ENCODE results near the gene NOP14.

The NOP14 gene

DNA sequence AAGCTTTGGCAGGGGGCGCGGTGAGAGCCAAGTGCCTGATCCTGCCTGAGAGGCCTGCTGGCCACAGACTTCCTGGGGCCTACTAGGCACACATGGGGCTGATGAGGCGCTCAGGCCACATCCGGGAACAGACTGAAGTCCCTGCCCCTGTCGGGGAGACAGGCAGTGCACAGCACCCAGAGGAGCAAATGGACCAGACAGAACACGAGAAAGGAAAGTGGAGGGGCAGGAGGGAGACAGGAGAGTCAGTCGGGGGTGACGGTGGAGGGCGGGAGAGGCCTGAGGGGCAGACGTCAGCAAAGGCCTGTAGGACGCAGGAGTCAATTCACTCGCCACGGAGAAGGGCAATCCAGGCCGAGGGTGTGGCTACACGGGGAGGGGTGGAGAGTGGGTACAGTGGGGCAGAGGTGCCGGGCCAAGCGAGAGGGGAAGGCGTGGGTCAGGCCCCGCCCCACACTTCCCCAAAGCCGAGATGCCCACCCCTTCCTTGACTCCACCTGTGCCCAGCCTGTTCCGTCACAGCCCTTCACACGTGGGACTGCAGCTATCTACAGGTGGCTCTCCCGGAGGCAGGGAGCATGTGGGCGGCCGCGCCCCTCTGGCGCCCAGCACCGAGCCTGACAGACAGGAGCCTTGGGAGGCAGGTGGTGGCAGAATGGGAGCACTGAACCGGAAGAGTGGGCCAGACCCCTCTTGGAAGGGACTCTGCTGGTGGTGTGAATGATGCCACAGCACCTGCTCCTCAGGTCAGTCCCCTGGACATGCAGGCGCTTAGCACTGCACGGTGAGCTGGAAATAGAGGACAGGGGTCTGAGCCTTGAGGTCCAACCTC lies 20.5 kb downstream of the NOP14 start:
- H2AK5ac ChIP-seq (ENCODE audit: low read length): no peak overlapping the region
- H3K18ac ChIP-seq (ENCODE audit: low read length): no peak overlapping the region
- H2AFZ ChIP-seq (ENCODE audit: insufficient read depth, low read length, poor library complexity): no peak overlapping the region
- no peak overlapping the region for H2BK5ac ChIP-seq (ENCODE audit: low read depth, low read length, poor library complexity)
- H3K9me3 ChIP-seq (ENCODE audit: insufficient read depth, low read depth, low read length): peaks cover 2% of the 10 kb centered on the region
- no peak overlapping the region for H3K4me2 ChIP-seq (ENCODE audit: low read length)
- no peaks in the 10 kb centered on the region for H3K4me1 ChIP-seq (ENCODE audit: control insufficient read depth in 1 of 2, insufficient read depth in 2 of 2, low read length in 2 of 2)
- DNase-seq: no peak
- H3K79me1 ChIP-seq (ENCODE audit: low read length): no peaks in the 10 kb centered on the region
- H3K4ac ChIP-seq (ENCODE audit: low read depth, low read length): no peak overlapping the region
- no peak overlapping the region for H3K23ac ChIP-seq (ENCODE audit: low read length)
- H4K8ac ChIP-seq (ENCODE audit: low read depth, low read length): no peak overlapping the region
- no peaks in the 10 kb centered on the region for H3K27me3 ChIP-seq (ENCODE audit: insufficient read depth, low read length)
- no peak overlapping the region for H4K12ac ChIP-seq (ENCODE audit: low read depth, low read length)
- H4K91ac ChIP-seq (ENCODE audit: low read depth, low read length): no peak overlapping the region
- H3K27ac ChIP-seq (ENCODE audit: low read depth, low read length): no peak overlapping the region
- peak overlapping the region; percentile 21 for H3K4me3 ChIP-seq (ENCODE audit: low read depth, low read length)
- no peak overlapping the region for H2BK120ac ChIP-seq (ENCODE audit: insufficient read depth, low read length, poor library complexity)
- no CpG with 5 or more reads among the region's 31 CpGs for WGBS (ENCODE audit: extremely low coverage, insufficient coverage, insufficient read length)
- no peaks in the 10 kb centered on the region for H3K79me2 ChIP-seq (ENCODE audit: control insufficient read depth, insufficient read depth, low read length, poor library complexity)
- H3K14ac ChIP-seq (ENCODE audit: low read length): no peak overlapping the region
- H3K36me3 ChIP-seq (ENCODE audit: control insufficient read depth in 1 of 2, insufficient read depth in 2 of 2, low read length in 2 of 2): peaks cover 81 to 88% of the 10 kb centered on the region in 2 experiments
- no peak overlapping the region for H2BK12ac ChIP-seq (ENCODE audit: low read length)
- H3K9ac ChIP-seq (ENCODE audit: low read length): no peak overlapping the region

DNA sequence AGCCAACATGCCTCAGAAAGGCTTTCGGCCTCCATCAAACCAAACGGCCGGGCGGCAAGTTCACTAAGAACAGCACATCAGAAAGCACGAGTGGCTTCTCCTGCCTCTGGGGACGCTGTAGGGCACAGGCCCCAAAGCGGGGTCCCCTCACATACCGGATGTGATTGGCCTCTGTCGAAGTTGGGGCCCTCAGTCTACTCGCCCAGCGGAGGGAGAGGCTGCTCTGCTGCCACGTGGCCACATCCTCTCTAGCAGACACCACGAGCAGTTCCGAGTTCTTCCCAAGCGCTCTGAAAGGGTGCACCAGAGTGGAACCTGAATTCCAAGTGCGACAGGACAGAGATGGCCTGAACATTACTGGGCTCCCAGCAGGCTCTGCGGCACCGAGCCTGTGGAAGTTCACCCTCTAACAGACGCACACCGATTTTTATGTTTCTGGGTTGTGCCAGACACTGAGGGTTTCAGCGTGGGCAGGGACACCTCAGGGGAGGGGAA lies 21.1 kb downstream of the NOP14 start:
- Histone ChIP-seq H2BK12ac (ENCODE audit: low read length) (no peak overlapping the region), H3K79me2 (ENCODE audit: control insufficient read depth, insufficient read depth, low read length, poor library complexity) (no peaks in the 10 kb centered on the region), H3K23ac (ENCODE audit: low read length) (no peak overlapping the region), H3K27me3 (ENCODE audit: insufficient read depth, low read length) (no peaks in the 10 kb centered on the region), H3K9ac (ENCODE audit: low read length) (no peak overlapping the region), H2BK120ac (ENCODE audit: insufficient read depth, low read length, poor library complexity) (no peak overlapping the region), H3K79me1 (ENCODE audit: low read length) (no peaks in the 10 kb centered on the region), H4K12ac (ENCODE audit: low read depth, low read length) (no peak overlapping the region), H3K36me3 (ENCODE audit: control insufficient read depth in 1 of 2, insufficient read depth in 2 of 2, low read length in 2 of 2) (peaks cover 80 to 85% of the 10 kb centered on the region in 2 experiments), H3K4me1 (ENCODE audit: control insufficient read depth in 1 of 2, insufficient read depth in 2 of 2, low read length in 2 of 2) (no peaks in the 10 kb centered on the region), H3K4me3 (ENCODE audit: low read depth, low read length) (no peak overlapping the region), H2BK5ac (ENCODE audit: low read depth, low read length, poor library complexity) (no peak overlapping the region), H3K18ac (ENCODE audit: low read length) (no peak overlapping the region), H2AK5ac (ENCODE audit: low read length) (no peak overlapping the region), H2AFZ (ENCODE audit: insufficient read depth, low read length, poor library complexity) (no peak overlapping the region), H4K8ac (ENCODE audit: low read depth, low read length) (no peak overlapping the region), H3K4me2 (ENCODE audit: low read length) (no peak overlapping the region), H4K91ac (ENCODE audit: low read depth, low read length) (no peak overlapping the region), H3K14ac (ENCODE audit: low read length) (no peak overlapping the region), H3K9me3 (ENCODE audit: insufficient read depth, low read depth, low read length) (peaks cover 2% of the 10 kb centered on the region), H3K27ac (ENCODE audit: low read depth, low read length) (no peak overlapping the region), H3K4ac (ENCODE audit: low read depth, low read length) (no peak overlapping the region)
- WGBS (ENCODE audit: extremely low coverage, insufficient coverage, insufficient read length): no CpG with 5 or more reads among the region's 21 CpGs
- no peak for DNase-seq

DNA sequence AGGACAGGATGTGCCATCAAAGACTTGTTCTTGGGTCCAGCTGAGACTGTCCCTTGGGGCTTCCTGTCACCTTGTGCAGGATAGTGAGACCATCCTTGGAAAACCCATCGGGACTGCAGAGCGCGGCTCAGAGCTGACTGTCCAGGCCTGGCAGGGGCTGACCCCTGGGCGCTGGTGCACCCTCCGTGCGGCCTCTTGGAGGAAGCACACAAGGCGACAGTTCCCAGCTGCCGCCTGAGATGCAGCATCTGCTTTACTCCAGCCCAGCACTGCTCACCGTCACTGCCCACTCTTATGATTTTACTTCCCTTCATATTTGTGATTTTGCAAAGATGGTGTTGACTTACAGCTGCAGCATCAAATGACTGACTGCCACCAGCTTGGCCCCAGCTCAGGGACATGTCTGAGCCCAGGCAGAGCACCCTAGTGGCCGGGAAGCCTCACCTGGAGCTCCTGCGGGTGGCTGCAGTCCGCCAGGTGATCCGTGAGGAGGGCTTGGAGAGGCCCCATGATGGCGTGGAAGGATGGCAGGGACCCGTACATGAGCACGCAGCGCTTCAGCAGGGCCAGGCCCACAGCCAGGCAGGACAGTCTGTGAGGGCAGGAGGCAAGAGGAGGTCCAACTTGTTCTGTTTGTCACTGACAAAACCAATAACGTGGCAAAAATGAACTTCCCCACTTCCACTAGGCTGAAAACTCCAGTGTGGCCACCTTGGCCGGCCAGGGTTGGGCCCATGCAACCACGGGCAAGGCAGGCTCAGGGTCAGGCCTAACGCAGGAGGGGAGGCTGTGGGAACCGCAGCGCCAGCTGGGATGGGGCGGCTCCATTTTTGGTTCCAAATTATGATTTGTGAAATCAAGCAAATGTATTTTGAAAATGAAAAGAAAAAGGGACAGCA lies 21.8 kb downstream of the NOP14 start:
- no peak overlapping the region for H3K4me3 ChIP-seq (ENCODE audit: low read depth, low read length)
- peak overlapping the region; percentile 9 for H4K12ac ChIP-seq (ENCODE audit: low read depth, low read length)
- no peak overlapping the region for H3K27ac ChIP-seq (ENCODE audit: low read depth, low read length)
- no peaks in the 10 kb centered on the region for H3K79me1 ChIP-seq (ENCODE audit: low read length)
- no peaks in the 10 kb centered on the region for H3K27me3 ChIP-seq (ENCODE audit: insufficient read depth, low read length)
- no peak for DNase-seq
- H2BK5ac ChIP-seq (ENCODE audit: low read depth, low read length, poor library complexity): no peak overlapping the region
- H4K91ac ChIP-seq (ENCODE audit: low read depth, low read length): no peak overlapping the region
- H2BK12ac ChIP-seq (ENCODE audit: low read length): no peak overlapping the region
- no peak overlapping the region for H3K4me2 ChIP-seq (ENCODE audit: low read length)
- no peak overlapping the region for H4K8ac ChIP-seq (ENCODE audit: low read depth, low read length)
- H3K23ac ChIP-seq (ENCODE audit: low read length): no peak overlapping the region
- H3K9ac ChIP-seq (ENCODE audit: low read length): no peak overlapping the region
- H2AK5ac ChIP-seq (ENCODE audit: low read length): no peak overlapping the region
- no peak overlapping the region for H2BK120ac ChIP-seq (ENCODE audit: insufficient read depth, low read length, poor library complexity)
- no peak overlapping the region for H3K18ac ChIP-seq (ENCODE audit: low read length)
- H3K9me3 ChIP-seq (ENCODE audit: insufficient read depth, low read depth, low read length): peaks cover 2% of the 10 kb centered on the region
- no peak overlapping the region for H3K14ac ChIP-seq (ENCODE audit: low read length)
- no peak overlapping the region for H3K4ac ChIP-seq (ENCODE audit: low read depth, low read length)
- H2AFZ ChIP-seq (ENCODE audit: insufficient read depth, low read length, poor library complexity): no peak overlapping the region
- peaks cover 76 to 81% of the 10 kb centered on the region in 2 experiments for H3K36me3 ChIP-seq (ENCODE audit: control insufficient read depth in 1 of 2, insufficient read depth in 2 of 2, low read length in 2 of 2)
- H3K79me2 ChIP-seq (ENCODE audit: control insufficient read depth, insufficient read depth, low read length, poor library complexity): no peaks in the 10 kb centered on the region
- peaks cover 0 to 1% of the 10 kb centered on the region in 2 experiments for H3K4me1 ChIP-seq (ENCODE audit: control insufficient read depth in 1 of 2, insufficient read depth in 2 of 2, low read length in 2 of 2)
- WGBS (ENCODE audit: extremely low coverage, insufficient coverage, insufficient read length): no CpG with 5 or more reads among the region's 24 CpGs

DNA sequence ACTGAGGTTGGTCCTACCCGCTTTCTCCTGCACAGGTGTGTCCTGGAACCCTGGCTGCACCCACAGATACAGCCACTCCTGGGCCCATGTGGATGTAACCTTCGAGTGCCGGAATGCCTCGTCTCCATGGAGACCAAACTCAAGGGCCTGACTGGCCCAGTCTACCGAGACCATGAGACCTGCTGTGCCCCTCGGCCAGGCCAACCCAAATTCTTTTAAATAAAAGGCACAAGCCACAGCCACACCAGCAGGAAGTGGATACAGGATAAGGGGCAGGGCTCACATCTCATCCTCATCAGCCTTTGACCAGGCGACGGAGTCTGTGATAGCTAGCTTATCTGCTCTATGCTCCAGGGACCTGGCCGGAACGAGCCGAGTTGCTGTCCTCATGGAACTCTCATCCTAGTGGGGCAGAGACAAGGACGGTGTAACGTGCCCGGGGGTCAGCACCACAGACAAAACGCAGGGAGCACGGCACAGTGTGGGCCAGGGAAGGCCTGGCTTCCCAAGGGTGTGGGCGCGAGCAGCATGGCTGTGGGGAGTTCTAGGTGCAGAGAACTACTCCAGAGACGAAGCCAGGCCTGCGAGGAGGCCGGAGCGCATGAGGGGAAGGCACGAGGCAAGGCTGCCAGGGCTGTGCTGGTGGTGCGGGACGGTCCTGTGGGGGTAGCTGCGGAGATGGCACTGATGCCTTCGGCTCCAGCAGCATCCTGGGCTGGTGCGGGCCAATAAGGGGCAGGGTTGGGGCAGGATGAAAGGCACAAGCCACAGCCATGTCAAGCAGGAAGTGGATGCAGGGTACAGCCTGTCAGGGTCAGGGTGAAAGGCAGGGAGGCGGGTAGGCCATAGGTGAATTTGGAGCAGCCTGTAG lies 22.7 kb downstream of the NOP14 start:
- no peak overlapping the region for H2BK12ac ChIP-seq (ENCODE audit: low read length)
- no peak overlapping the region for H3K4me3 ChIP-seq (ENCODE audit: low read depth, low read length)
- no peak overlapping the region for H4K91ac ChIP-seq (ENCODE audit: low read depth, low read length)
- peaks cover 2 to 4% of the 10 kb centered on the region in 2 experiments for H3K4me1 ChIP-seq (ENCODE audit: control insufficient read depth in 1 of 2, insufficient read depth in 2 of 2, low read length in 2 of 2)
- no peak overlapping the region for H3K9ac ChIP-seq (ENCODE audit: low read length)
- no peak overlapping the region for H2BK5ac ChIP-seq (ENCODE audit: low read depth, low read length, poor library complexity)
- no peak overlapping the region for H2AFZ ChIP-seq (ENCODE audit: insufficient read depth, low read length, poor library complexity)
- H3K18ac ChIP-seq (ENCODE audit: low read length): no peak overlapping the region
- H2BK120ac ChIP-seq (ENCODE audit: insufficient read depth, low read length, poor library complexity): no peak overlapping the region
- no CpG with 5 or more reads among the region's 29 CpGs for WGBS (ENCODE audit: extremely low coverage, insufficient coverage, insufficient read length)
- no peak overlapping the region for H3K4me2 ChIP-seq (ENCODE audit: low read length)
- H3K9me3 ChIP-seq (ENCODE audit: insufficient read depth, low read depth, low read length): peaks cover 2% of the 10 kb centered on the region
- DNase-seq: no peak
- H3K14ac ChIP-seq (ENCODE audit: low read length): no peak overlapping the region
- H3K4ac ChIP-seq (ENCODE audit: low read depth, low read length): no peak overlapping the region
- H3K36me3 ChIP-seq (ENCODE audit: control insufficient read depth in 1 of 2, insufficient read depth in 2 of 2, low read length in 2 of 2): peaks cover 70 to 73% of the 10 kb centered on the region in 2 experiments
- no peak overlapping the region for H4K12ac ChIP-seq (ENCODE audit: low read depth, low read length)
- H3K79me1 ChIP-seq (ENCODE audit: low read length): no peaks in the 10 kb centered on the region
- H3K23ac ChIP-seq (ENCODE audit: low read length): no peak overlapping the region
- no peak overlapping the region for H2AK5ac ChIP-seq (ENCODE audit: low read length)
- H3K27me3 ChIP-seq (ENCODE audit: insufficient read depth, low read length): no peaks in the 10 kb centered on the region
- no peak overlapping the region for H3K27ac ChIP-seq (ENCODE audit: low read depth, low read length)
- H4K8ac ChIP-seq (ENCODE audit: low read depth, low read length): no peak overlapping the region
- no peaks in the 10 kb centered on the region for H3K79me2 ChIP-seq (ENCODE audit: control insufficient read depth, insufficient read depth, low read length, poor library complexity)
